HepG2 (cell line): ENCODE data around the gene MSI2. TPM values are rescaled to one million over a fixed set of nuclear protein-coding genes. Genes with fewer than 3 reads are reported as not detected.

Experiments
- DNMT3B ChIP-seq: conservative IDR thresholded peaks from 2 replicates; pipeline ENCODE4 v1.6.1; 2016; ENCODE audit warnings: missing biosample characterization, control low read depth
- FIP1L1 ChIP-seq: fragments of 200-400 bp; formaldehyde crosslinking; IDR thresholded peaks from 2 replicates; pipeline ENCODE4 v1.6.1; 2018; ENCODE audit warnings: low read depth, mild to moderate bottlenecking, low read length, moderate library complexity, borderline replicate concordance; ENCODE audit not compliant: insufficient read depth
- FOXM1 ChIP-seq: sonication (generic); formaldehyde crosslinking; IDR thresholded peaks from 2 replicates; pipeline ENCODE4 v1.5.0; 2020; ENCODE audit warnings: missing genetic modification reagents
- IRF9 ChIP-seq: sonication (generic); formaldehyde crosslinking; IDR thresholded peaks from 2 replicates; pipeline ENCODE4 v1.8.0; 2022; ENCODE audit warnings: missing genetic modification reagents, mild to moderate bottlenecking, borderline replicate concordance
- MED1 ChIP-seq: sonication (generic); formaldehyde crosslinking; IDR thresholded peaks from 2 replicates; pipeline ENCODE4 v1.4.0; 2020; ENCODE audit warnings: missing genetic modification reagents
- NFYC ChIP-seq: IDR thresholded peaks from 2 replicates; pipeline ENCODE4 v1.6.1; 2016; ENCODE audit warnings: missing genetic modification reagents, missing compliant biosample characterization
- NR2C2 ChIP-seq: sonication (generic); formaldehyde crosslinking; IDR thresholded peaks from 2 replicates; pipeline ENCODE4 v1.4.0; 2020; ENCODE audit warnings: missing genetic modification reagents, mild to moderate bottlenecking, moderate library complexity, borderline replicate concordance
- SAFB2 ChIP-seq: sonication (generic); formaldehyde crosslinking; IDR thresholded peaks from 2 replicates; pipeline ENCODE4 v1.5.1; 2020; ENCODE audit warnings: missing genetic modification reagents, low read depth, mild to moderate bottlenecking, borderline replicate concordance
- ZNF101 ChIP-seq: sonication (generic); formaldehyde crosslinking; IDR thresholded peaks from 2 replicates; pipeline ENCODE4 v1.4.0; 2020; ENCODE audit warnings: mild to moderate bottlenecking, low read depth, missing genetic modification reagents, borderline replicate concordance
- ZNF577 ChIP-seq: sonication (generic); formaldehyde crosslinking; IDR thresholded peaks from 2 replicates; pipeline ENCODE4 v1.4.0; 2020; ENCODE audit warnings: mild to moderate bottlenecking, low read depth, missing genetic modification reagents, borderline replicate concordance
- ZNF850 ChIP-seq: sonication (generic); formaldehyde crosslinking; conservative IDR thresholded peaks from 2 replicates; pipeline ENCODE4 v1.9.0; 2021; ENCODE audit warnings: mild to moderate bottlenecking, missing genetic modification reagents
- polyA plus RNA-seq, 8 experiments: library from polyadenylated mRNA; depleted of rRNA in 3 of 8; stranded (reverse) in 7 of 8; unstranded in 1 of 8; fragments of >200 nt; fragmentation: Illumina TruSeq in 4 of 8; extraction: Trizol in 4 of 8; gene quantifications; 2 replicates each; pipeline versions ENCODE4 v1.2.1 to v1.2.3, GENCODE V29; 2011 to 2016; ENCODE audit warnings: low read depth in 4 of 8, missing spikeins in 1 of 8, mixed read lengths in 1 of 8; ENCODE audit not compliant: insufficient read depth in 1 of 8
- total RNA-seq, 5 experiments: library from RNA; depleted of rRNA; stranded (reverse); fragments of >200 nt; fragmentation: Illumina TruSeq; extraction: Trizol; gene quantifications; 2 replicates each; pipeline ENCODE4 v1.2.3, GENCODE V29; 2016; ENCODE audit warnings: low read depth in 1 of 5
- TF ChIP-seq, protein P1 (sequence below): sonication (generic); formaldehyde crosslinking; IDR thresholded peaks from 2 replicates; pipeline ENCODE4 v1.9.0; 2022; ENCODE audit warnings: missing genetic modification reagents, mild to moderate bottlenecking, borderline replicate concordance
- TF ChIP-seq, protein P2 (sequence below): IDR thresholded peaks from 2 replicates; pipeline ENCODE4 v1.6.1; 2016; ENCODE audit warnings: missing genetic modification reagents, missing compliant biosample characterization
- TF ChIP-seq, protein P3 (sequence below): sonication (generic); formaldehyde crosslinking; IDR thresholded peaks from one replicate; pipeline ENCODE4 v1.5.1; 2020; ENCODE audit warnings: mild to moderate bottlenecking, missing genetic modification reagents; ENCODE audit errors: not compliant biosample characterization
- TF ChIP-seq, protein P4 (sequence below): sonication (generic); formaldehyde crosslinking; IDR thresholded peaks from 2 replicates; pipeline ENCODE4 v1.5.1; 2020; ENCODE audit warnings: mild to moderate bottlenecking, missing genetic modification reagents, borderline replicate concordance

Gene MSI2
- total and polyA plus RNA-seq, 2 of the 13 experiments (the other 11 are each of a cell fraction or from before 2014, with no cell fraction given) = 77.5 to 78.4 TPM

GRCh38 chr17:57517632-57518456 lies 261.5 kb downstream of the MSI2 start (continued):
- TF ChIP-seq, protein P1, sequence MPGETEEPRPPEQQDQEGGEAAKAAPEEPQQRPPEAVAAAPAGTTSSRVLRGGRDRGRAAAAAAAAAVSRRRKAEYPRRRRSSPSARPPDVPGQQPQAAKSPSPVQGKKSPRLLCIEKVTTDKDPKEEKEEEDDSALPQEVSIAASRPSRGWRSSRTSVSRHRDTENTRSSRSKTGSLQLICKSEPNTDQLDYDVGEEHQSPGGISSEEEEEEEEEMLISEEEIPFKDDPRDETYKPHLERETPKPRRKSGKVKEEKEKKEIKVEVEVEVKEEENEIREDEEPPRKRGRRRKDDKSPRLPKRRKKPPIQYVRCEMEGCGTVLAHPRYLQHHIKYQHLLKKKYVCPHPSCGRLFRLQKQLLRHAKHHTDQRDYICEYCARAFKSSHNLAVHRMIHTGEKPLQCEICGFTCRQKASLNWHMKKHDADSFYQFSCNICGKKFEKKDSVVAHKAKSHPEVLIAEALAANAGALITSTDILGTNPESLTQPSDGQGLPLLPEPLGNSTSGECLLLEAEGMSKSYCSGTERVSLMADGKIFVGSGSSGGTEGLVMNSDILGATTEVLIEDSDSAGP (CRISPR knock-in tag) = peak; percentile 76
- TF ChIP-seq ZNF577 (CRISPR knock-in tag) (no peak), NR2C2 (CRISPR knock-in tag) (peak; percentile 92), ZNF850 (no peak), ZNF101 (CRISPR knock-in tag) (no peak), SAFB2 (CRISPR knock-in tag) (no peak), DNMT3B (CRISPR knock-in tag) (peak; percentile 80; the same call in 1 of the 2 replicates), FIP1L1 (no peak), FOXM1 (no peak), NFYC (CRISPR knock-in tag) (no peak), IRF9 (peak; percentile 67; the same call in 1 of the 2 replicates), MED1 (CRISPR knock-in tag) (peak; percentile 95)
- TF ChIP-seq, protein P2, sequence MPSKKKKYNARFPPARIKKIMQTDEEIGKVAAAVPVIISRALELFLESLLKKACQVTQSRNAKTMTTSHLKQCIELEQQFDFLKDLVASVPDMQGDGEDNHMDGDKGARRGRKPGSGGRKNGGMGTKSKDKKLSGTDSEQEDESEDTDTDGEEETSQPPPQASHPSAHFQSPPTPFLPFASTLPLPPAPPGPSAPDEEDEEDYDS (CRISPR knock-in tag) = peak; percentile 72
- TF ChIP-seq, protein P3, sequence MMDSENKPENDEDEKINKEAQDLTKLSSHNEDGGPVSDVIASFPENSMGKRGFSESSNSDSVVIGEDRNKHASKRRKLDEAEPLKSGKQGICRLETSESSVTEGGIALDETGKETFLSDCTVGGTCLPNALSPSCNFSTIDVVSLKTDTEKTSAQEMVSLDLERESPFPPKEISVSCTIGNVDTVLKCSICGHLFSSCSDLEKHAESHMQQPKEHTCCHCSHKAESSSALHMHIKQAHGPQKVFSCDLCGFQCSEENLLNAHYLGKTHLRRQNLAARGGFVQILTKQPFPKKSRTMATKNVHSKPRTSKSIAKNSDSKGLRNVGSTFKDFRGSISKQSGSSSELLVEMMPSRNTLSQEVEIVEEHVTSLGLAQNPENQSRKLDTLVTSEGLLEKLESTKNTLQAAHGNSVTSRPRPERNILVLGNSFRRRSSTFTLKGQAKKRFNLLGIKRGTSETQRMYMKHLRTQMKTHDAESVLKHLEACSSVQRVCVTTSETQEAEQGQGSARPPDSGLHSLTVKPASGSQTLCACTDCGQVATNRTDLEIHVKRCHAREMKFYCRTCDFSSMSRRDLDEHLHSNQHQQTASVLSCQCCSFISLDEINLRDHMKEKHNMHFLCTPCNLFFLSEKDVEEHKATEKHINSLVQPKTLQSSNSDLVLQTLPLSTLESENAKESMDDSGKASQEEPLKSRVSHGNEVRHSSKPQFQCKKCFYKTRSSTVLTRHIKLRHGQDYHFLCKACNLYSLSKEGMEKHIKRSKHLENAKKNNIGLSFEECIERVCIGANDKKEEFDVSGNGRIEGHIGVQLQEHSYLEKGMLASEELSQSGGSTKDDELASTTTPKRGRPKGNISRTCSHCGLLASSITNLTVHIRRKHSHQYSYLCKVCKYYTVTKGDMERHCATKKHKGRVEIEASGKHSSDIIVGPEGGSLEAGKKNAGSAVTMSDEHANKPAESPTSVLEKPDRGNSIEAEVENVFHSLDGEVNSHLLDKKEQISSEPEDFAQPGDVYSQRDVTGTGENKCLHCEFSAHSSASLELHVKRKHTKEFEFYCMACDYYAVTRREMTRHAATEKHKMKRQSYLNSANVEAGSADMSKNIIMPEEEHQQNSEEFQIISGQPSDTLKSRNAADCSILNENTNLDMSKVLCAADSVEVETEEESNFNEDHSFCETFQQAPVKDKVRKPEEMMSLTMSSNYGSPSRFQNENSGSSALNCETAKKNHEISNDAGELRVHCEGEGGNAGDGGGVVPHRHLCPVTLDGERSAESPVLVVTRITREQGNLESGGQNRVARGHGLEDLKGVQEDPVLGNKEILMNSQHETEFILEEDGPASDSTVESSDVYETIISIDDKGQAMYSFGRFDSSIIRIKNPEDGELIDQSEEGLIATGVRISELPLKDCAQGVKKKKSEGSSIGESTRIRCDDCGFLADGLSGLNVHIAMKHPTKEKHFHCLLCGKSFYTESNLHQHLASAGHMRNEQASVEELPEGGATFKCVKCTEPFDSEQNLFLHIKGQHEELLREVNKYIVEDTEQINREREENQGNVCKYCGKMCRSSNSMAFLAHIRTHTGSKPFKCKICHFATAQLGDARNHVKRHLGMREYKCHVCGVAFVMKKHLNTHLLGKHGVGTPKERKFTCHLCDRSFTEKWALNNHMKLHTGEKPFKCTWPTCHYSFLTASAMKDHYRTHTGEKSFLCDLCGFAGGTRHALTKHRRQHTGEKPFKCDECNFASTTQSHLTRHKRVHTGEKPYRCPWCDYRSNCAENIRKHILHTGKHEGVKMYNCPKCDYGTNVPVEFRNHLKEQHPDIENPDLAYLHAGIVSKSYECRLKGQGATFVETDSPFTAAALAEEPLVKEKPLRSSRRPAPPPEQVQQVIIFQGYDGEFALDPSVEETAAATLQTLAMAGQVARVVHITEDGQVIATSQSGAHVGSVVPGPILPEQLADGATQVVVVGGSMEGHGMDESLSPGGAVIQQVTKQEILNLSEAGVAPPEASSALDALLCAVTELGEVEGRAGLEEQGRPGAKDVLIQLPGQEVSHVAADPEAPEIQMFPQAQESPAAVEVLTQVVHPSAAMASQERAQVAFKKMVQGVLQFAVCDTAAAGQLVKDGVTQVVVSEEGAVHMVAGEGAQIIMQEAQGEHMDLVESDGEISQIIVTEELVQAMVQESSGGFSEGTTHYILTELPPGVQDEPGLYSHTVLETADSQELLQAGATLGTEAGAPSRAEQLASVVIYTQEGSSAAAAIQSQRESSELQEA (CRISPR knock-in tag) = no peak
- TF ChIP-seq, protein P4, sequence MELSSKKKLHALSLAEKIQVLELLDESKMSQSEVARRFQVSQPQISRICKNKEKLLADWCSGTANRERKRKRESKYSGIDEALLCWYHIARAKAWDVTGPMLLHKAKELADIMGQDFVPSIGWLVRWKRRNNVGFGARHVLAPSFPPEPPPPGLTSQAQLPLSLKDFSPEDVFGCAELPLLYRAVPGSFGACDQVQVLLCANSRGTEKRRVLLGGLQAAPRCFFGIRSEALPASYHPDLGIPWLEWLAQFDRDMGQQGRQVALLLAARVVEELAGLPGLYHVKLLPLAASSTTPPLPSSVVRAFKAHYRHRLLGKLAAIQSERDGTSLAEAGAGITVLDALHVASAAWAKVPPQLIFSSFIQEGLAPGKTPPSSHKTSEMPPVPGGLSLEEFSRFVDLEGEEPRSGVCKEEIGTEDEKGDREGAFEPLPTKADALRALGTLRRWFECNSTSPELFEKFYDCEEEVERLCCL (CRISPR knock-in tag) = no peak
